GM21526 (cell line): ENCODE results near the gene CYREN.
A peak's percentile ranks its signal among the peaks of the same experiment; 100 is the strongest.
"Not testable (repeated sequence)": the region's sequence is repeated elsewhere in the genome, so short reads cannot be mapped to it uniquely, and the experiment has no call there.

ENCODE experiments used
- ATAC-seq: cut with Tn5 transposase; IDR thresholded peaks from one replicate; pipeline ENCODE4 v1.9.1; 2021; ENCODE audit warnings: moderate library complexity; ENCODE audit not compliant: unreplicated experiment, low FRiP score

Gene CYREN, protein sequence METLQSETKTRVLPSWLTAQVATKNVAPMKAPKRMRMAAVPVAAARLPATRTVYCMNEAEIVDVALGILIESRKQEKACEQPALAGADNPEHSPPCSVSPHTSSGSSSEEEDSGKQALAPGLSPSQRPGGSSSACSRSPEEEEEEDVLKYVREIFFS

DNA sequence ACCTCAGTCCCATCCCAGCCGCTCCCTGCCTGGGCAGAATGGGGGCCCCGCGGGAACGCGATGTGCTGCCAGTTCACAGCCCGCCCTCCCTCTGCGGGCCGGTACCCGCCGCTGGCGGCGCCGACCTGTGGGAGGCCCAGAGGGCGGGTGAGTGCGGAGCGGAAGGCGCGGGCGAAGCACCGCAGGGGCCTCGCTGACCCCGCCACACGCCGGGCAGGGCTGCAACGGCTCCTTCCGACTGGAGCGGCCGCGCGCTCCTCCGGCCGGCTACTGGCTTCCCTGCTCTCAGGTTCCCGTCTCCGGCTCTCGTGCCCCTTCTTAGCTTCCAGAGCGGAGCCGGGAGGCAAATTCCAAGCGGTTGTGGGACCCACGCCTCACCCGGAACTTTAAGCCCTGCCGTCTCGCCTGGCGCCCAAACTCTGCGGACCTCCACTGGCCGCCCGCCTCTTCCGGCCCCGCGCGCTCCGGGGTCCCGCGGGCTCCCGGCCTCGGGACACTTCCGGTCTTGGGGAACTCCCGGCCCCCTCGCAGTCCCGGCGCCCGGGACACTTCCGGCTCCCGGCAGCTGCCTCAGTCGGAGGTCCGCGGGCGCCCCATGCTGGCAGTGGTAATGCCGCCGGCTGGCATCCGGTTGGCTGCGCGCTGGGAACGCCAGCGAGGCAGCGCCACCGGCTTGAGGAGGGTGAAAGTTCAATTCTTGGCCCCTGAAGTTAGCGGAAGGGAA is at the start of gene CYREN:
TSS of gene CYREN (minus strand) at position 434 of the 724 bp plus-strand sequence. CDS start 1,785 bp downstream, outside the sequence.
- ATAC-seq: peak; percentile 71

DNA sequence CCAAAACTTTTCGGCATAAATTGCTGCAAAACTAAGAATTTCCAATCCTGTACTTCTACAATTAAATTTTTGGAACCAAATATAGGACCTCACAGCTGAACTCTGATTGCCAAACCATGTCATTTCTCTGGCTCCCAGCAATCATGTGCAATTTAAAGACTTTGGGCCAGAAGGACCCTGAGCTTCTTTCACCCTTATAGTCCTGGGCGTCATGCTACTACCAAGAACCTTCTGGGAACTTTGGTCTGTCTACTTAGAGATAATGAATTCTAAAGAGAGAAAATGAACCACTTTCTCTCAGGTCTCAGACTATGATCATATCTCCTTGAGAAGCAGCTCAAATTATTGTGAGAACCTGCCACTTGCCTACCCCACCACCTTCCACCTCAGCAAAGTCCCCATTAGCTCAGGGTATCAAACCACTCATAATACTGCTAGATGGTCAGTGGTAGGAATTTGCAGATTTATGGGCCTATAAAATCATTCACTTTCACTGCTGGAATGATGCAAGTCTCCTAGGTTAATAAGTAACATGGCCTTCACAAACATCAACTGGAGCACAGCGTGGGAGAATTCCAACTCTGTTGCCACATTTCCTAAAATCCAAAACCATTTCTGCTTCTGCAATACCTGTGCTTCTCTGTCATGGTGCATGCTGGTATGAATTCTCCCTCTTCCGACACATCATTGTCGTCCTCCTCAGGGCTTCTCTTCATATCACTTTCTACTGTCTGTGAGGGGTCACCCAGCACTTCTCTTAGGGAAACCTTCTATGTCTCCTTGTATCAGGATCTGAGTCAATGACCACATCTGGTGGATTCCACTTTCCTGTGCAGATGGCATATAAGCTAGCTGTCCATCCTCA is 47.4 kb upstream of the CYREN start:
- no peak for ATAC-seq

DNA sequence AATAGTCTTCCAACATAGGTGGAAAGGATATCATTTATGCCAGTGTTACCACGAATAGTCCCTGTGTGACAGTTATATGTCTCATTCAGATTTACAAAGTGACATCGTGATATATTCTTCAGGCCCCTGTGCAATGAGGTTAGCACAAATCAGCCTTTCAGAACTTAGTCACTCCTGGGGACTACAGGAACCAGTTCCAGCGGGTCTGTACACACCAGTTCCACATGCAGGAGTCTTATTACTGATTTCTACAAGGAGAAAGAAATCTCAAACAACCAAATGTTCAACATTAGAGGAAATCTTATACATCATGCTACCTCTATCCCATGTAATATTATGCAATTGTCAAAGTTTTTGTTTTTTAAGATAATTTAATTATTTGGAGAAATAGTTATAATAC is 45.2 kb upstream of the CYREN start:
- no peak for ATAC-seq

DNA sequence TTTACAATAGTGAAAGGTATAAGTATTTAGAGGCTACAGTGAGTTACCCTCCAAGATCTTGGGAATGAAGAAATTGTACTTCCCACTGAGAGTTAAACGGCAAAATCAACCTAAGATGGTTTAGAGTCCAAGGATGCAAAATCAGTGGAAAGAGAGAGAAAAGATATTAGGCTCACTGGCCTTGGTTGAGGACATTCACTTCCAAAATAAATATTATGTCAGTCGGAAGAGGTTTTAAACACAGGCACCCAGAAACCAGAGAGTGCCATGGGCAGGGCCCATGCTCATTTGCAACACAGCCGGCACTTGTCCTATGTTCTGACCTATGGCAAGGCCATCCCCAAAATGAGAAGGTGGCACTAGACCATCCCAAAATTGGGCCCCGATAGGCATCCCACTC is 44.7 kb upstream of the CYREN start:
- no peak for ATAC-seq

DNA sequence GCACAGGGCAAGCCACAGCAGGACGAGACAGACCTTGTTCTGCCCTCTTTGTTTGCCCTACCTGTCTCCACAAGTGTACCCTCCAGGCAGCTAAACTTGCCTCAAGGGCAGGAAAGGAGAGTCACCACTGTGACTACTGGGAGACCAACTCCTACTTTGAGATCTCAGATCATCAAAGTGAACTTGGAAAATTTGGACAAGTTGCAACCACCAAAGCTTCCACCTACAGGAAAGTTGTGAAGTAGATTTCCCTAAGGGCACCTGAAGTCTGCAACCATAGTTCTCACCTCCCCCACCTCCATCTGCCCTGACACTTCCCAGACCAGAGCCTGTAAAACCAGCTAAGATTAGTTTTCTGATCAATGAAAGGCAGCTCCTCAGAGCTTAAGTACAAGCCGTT is 43.3 kb upstream of the CYREN start:
- ATAC-seq: no peak

DNA sequence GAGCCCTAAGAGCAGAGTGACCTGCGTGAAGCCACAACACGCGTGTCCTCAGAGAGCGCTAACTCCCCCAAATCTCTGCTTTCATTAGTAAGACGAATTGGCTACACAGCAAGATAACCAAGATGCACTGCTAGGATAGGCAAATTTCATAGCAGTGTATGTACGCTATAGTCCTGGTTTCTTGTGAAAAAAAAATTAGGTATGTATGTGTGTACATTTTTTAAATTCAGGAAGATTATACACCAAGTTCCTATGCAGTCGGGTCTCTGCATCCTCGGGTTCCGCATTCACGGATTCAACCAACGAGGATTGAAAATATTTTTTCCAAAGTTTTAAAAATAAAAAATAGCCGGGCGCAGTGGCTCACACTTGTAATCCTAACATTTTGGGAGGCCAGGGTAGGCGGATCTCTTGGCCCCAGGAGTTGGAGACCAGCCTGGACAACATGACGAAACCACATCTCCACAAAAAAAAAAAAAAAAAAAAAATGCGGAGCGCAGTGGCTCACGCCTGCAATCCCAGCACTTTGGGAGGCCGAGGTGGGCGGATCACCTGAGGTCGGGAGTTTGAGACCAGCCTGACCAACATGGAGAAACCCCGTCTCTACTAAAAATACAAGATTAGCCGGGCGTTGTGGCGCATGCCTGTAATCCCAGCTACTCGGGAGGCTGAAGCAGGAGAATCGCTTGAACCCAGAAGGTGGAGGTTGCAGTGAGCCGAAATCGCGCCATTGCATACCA is 41.6 kb upstream of the CYREN start:
- ATAC-seq: not testable (repeated sequence)

DNA sequence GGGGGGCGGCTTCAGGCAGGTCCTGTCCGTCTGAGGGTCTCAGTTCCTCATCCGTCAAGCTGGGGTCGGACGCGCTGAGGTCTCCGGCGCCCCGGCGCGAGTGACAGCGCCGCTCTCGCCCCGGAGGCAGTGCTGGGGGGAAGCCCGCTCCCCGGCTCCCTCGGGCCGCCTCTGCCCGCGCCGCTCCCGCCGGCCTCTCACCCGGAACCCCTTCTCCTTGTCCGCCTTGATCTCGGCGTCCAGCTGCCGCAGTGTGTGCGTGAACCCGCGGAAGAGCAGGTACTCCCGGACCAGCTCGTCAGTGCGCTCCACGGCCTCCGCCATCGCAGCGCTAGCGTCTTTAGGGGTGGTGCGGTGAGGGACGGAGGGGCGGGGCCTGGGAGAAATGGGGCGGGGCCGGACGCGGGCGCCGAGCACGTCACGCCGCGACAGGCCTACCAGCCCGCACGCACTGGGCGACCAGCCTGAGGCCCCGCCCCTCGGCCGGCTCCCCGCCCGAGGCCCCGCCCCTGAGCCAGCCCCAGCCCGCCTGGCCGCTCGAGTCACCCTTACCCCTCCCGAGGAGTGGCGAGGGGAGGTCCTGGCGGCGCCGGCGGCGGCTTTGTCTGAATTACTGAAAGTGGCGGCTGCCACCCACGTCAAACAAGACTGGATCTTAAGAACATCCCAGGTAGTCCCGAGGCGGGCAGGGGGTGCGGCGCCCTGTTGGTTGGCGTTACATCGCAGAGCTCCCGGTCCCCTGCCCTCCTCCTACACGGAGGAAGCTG is 40.9 kb upstream of the CYREN start, which contains the start of gene WDR91:
TSS of gene WDR91 (minus strand) at position 348 of the 767 bp plus-strand sequence. CDS start at position 324, 24 bp downstream.
- peak; percentile 84 for ATAC-seq

DNA sequence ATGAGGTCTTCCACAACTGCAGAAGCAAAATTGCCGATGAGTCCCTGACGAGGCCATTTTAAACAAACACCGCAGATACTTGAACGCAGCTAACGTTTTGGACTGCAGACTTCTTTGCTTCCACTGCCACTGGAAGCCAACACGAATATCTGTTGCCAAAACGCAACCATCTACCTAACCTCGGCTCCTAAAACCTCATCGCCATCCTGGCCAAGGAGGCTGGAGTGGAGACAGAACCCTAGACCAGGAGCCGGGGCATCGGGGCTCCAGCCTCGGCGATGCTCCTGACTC is 40.3 kb upstream of the CYREN start:
- no peak for ATAC-seq

DNA sequence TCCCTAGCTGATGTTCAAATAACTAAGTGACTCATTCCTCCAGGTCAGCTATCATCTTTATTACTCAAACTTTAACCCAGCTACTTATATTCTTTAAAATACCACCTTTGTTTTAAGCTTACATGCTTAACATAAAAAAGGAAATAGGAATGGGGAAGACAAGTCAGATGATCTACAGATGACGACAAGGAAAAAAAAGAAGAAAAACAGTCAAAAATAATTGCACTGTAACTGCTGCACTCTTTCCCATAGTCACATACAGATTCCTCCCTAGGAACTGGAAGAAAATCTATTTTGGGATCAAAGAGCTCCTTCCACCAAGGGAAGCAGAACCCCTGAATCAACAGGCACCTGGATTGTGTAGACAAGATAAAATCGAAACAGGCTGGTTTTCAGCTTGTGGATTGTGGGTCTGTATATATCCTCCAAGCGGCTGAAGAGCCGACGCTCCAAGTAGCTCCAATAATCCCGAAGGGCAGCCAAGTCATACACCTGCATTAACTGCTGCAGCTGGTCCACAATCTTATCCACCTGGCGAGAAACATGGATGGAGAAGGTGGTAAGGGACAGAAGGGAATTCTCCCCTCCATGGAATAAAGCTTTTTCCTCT is 38.8 kb upstream of the CYREN start:
- ATAC-seq: no peak

DNA sequence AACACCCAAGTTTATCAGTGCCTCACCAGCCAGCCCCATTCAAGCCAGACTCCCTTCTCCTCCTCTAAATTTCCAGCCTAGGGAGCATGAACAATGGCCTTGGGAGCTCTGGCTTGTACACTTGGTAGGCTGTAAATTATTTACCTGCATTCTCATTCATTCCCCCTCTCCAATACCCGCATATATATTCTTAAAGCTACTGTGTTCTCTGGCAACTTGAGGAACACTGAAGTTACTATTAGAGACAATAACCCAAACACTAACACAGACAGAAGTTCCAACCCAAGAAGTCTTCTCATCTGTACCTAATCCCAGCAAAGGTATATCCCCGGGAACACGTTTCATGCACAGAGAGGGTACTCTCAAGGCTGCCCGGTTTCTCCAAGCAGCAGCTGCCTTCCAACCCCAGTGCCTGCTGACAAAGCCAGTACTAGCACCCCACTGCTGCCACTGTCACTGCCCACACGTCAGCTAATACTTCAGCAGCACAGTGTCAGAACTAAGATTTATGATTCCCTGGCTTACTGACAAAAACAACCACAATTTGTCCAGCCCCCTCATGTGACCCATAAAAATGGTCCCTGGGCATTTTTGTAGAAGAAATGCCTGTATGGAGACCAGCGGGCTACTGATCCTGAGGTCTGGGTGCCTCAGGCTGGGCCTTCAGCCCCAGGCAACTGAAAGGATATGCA is 37.7 kb upstream of the CYREN start:
- no peak for ATAC-seq

DNA sequence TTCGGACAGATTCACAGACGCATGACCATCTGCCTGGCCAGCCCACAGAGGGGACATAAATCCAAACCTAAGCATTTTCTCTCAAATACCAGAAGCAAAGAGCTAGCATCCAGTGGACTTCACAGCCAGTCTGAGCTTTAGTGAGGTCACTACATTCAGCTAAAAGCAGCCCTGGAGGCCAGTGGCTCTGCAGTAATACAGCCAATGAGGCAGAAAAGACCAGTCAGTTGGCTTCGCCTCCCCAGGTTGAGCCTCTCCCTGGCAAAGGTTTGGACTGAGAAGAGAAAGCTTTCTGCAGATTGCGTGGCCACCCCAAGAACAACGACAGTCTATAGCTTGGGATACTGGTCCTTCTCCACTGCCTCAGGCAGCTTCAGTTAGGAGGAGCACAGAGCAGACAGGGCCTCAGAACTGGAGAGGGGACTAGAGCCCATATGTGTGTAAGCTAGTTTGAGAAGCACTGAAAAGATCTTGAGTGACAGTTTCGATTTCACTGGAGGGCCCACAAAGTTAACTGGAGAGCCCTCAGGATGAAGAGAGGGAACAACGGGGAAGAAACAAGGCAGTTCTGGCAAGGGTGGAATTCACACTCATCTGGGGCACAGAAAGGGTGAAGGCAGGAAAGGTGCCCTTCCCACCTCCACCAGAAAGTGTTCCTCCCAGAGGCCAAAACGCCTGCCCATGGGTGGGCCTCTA is 37.0 kb upstream of the CYREN start:
- ATAC-seq: peak; percentile 26

DNA sequence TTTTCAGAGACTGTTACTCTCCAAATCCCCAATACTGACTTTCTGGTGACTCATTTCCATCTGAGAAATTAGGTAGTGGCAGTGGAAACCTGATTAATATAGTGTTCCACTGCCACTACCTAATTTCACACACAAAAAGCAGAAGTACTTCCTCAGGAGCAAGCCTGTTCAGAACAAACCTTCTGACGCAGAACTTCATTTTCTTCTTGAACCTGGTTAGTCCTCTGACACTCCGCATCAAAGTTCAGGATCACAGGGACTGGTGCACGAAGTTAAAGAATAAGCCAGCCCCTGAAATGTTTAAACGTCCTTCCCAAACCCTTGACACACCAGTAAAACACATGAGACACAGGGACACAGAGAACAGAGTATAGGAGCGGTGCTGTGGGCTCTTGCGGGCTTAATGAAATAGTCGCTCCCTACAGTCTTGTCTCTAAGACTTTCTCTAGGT is 36.5 kb upstream of the CYREN start:
- ATAC-seq: no peak

DNA sequence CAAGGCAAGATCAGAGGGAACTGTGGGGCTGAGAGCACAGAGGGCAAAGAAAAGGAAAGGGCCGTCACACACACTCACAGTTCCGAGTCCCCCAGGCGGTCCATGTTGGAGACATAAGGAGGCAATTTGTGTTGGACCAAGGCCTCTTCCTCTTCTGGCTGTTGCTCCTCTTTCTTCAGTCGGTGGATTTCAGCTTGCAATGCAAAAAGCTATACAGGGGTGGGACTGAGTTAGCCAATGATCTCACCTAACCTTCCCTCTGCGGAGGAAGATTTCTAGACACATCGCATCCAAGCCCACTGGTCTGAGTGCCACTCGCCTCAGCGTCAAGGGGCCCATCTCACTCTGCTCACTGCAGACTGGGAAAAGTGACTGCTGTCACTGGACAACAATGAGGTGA is 35.3 kb upstream of the CYREN start:
- ATAC-seq: no peak

DNA sequence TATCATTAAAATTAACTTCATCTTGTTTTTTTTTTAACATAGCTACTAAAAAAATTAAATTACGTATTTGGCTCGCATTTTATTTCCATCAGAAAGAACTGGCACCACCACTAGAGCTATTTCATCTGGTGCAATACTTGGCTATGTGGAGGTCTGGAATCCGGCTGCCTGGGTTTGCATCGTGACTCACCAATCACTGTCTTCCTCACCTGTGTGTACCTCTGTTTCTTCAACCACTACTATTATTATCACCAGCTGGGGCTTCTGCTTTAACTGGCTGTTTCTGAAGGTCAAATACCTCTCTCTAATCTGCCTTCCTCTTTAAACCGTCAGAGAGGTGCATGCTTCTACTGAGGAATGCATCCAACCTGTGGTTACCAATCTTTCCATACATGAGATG is 34.4 kb upstream of the CYREN start:
- ATAC-seq: no peak

DNA sequence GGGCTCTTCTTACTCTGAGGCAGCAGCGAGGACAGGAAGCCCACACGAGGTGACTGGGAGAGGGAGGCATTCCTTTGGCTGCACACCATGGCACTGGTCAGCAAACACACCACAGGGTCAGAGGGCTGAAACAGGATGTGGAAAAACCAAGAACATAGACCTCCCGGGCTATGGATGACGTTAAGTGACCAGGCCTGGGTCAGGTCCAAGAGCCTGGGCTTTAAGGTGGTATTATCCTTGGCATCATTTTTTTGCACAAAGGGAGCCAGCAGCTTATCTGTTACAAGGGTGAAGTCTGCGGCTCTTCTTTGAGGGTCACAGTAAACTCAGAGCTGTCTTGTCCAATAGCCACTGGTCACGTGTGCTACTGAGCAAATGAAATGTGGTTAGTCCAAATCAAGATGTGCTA is 33.8 kb upstream of the CYREN start:
- ATAC-seq: no peak

DNA sequence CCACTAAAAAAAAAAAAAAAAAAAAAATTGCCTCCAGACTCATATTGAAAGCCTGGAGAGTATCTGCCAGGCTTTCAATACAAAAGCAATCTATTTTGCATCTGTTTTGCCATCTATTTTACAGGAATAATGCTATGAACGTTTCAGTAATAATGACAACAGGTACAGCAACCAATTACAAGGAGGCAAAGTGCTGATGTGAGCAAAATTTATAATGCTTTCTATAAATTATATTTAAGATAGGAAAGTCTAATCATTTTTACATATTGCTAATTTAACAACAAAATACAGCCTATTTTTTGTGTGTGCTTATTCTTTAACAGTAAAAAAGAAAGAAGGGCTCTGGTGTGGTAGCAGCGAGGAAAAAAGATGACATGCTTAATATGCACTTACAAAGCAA is 30.8 kb upstream of the CYREN start:
- ATAC-seq: no peak

DNA sequence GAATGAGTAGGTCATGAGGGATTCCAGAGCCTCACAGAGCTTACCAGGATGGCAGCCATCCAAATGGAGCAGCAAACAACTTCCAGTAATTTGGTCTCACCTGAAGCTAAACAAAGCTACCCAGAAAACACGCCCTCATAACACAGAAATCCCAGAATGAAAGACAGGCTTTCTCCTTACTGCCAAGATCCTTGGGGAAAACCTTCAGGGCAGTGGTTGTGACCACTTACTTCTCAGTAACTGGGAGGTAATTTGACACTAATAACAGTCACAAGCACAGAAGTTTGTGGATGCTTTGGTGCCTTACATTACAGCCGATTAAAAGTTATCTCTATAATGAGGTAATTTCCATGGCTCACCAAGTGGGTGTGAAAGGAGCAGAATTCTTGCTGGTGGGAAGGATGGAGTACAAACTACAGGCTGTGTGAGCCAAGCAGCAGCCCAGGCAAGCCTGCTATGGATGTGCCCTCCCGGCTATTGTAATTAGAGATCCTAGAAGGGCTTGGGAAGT is 30.4 kb upstream of the CYREN start:
- ATAC-seq: no peak

DNA sequence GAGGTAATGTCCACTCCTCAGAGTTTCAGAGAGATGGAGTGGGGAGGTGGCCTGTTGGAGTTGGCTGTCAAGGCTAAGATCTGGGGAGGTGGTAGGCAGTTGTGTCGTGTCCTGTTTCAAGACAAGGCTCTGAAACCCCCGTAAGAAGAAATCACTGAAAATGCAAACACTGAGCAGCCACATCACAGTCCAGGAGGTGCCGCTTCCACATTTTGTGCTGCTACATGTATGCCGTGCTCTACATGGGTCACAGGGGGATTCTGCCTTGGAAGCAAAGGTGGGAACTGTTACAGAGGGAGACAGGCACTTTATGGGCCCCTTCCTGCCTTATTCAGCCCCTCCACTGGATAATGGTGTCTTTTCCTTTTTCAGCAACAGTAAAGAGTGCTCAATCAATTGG is 28.9 kb upstream of the CYREN start:
- no peak for ATAC-seq
